GM12873 (cell line): ENCODE measurements around the gene PRSS23.

Experiments used
- CTCF ChIP-seq: IDR thresholded peaks from 2 replicates; pipeline ENCODE4 v1.5.1; 2012; ENCODE audit warnings: low read depth, mild to moderate bottlenecking, moderate library complexity, low read length, control low read depth; ENCODE audit not compliant: insufficient read depth; ENCODE audit errors: missing control alignments

Gene PRSS23

GRCh38 chr11:86800076-86800959 lies at the start of gene PRSS23:
PRSS23 (plus strand) TSS chr11:86800542; CDS start chr11:86807644, 7,102 bp downstream.
- no peak for TF ChIP-seq CTCF

- TF ChIP-seq CTCF = no peak
These were observed 46.9 kb upstream of the PRSS23 start for GRCh38 chr11:86753459-86753858.

- TF ChIP-seq CTCF = no peak
These were observed 45.2 kb upstream of the PRSS23 start for GRCh38 chr11:86755146-86755545.

- TF ChIP-seq CTCF = no peak
These were observed 42.2 kb upstream of the PRSS23 start for GRCh38 chr11:86758171-86758570.

GRCh38 chr11:86760577-86760976 lies 39.8 kb upstream of the PRSS23 start:
- TF ChIP-seq CTCF = no peak

GRCh38 chr11:86761978-86762377 lies 38.4 kb upstream of the PRSS23 start:
- no peak for TF ChIP-seq CTCF

GRCh38 chr11:86765203-86765602 lies 35.1 kb upstream of the PRSS23 start:
- no peak for TF ChIP-seq CTCF
